SK-N-SH (cell line): ENCODE results near the gene ARAP3. TPM values are rescaled to one million over a fixed set of nuclear protein-coding genes. Genes with fewer than 3 reads are reported as not detected.

Experiments used
- CTCF ChIA-PET: fragments of 300-600, 350-600 bp; formaldehyde crosslinking; extraction: SDS; loops from one replicate; lab custom pipeline; 2021; lab: Yijun Ruan, JAX
- POLR2A ChIA-PET: fragments of 350-600 bp; sonication (Branson Sonifier 250); formaldehyde crosslinking; extraction: SDS; loops from one replicate; lab custom pipeline; 2020; ENCODE audit warnings: antibody characterized with exemption, inconsistent platforms; lab: Yijun Ruan, JAX
- DNase-seq: peaks from one replicate; pipeline ENCODE4 v3.0.0; 2012
- H2AFZ ChIP-seq: fragments of 200-600 bp; sonication (generic); 2 replicates; pipeline ENCODE4 v1.8.1; 2016; ENCODE audit warnings: antibody characterized with exemption, mild to moderate bottlenecking, low read depth
- H3F3A ChIP-seq: fragments of 200-600 bp; sonication (generic); replicated peaks from 2 replicates; pipeline ENCODE3; 2016; ENCODE audit warnings: antibody characterized with exemption, mild to moderate bottlenecking; ENCODE audit not compliant: insufficient read depth
- H3K27ac ChIP-seq, 2 experiments: fragments of 200-500 bp in 1 of 2; fragments of 200-600 bp in 1 of 2; sonication (Bioruptor generic) in 1 of 2; sonication (generic), shearing (Covaris generic) in 1 of 2; 2 replicates each; pipeline versions ENCODE4 v1.5.1 to v1.6.1; 2014 to 2016; ENCODE audit warnings: low read depth in 2 of 2, inconsistent platforms in 1 of 2, low read length in 1 of 2, mild to moderate bottlenecking in 1 of 2, mixed read lengths in 1 of 2
- H3K27me3 ChIP-seq: fragments of 200-600 bp; sonication (generic), shearing (Covaris generic); 2 replicates; pipeline ENCODE4 v1.6.1; 2016; ENCODE audit warnings: mixed run types; ENCODE audit not compliant: insufficient read depth
- H3K36me3 ChIP-seq, 2 experiments: fragments of 200-500 bp in 1 of 2; fragments of 200-600 bp in 1 of 2; sonication (Bioruptor generic) in 1 of 2; sonication (generic) in 1 of 2; replicated peaks in 1 of 2; 2 replicates each; pipeline versions ENCODE3 to v1.5.1; 2014 to 2016; ENCODE audit warnings: low read length in 1 of 2, mild to moderate bottlenecking in 1 of 2; ENCODE audit not compliant: insufficient read depth in 2 of 2, control insufficient read depth in 1 of 2
- H3K4me1 ChIP-seq, 2 experiments: fragments of 200-500 bp in 1 of 2; fragments of 200-600 bp in 1 of 2; sonication (Bioruptor generic) in 1 of 2; sonication (generic), shearing (Covaris generic) in 1 of 2; 2 replicates each; pipeline versions ENCODE4 v1.5.1 to v1.6.1; 2014 to 2016; ENCODE audit warnings: low read depth in 1 of 2, low read length in 1 of 2, mixed run types in 1 of 2; ENCODE audit not compliant: insufficient read depth in 2 of 2, control insufficient read depth in 1 of 2
- H3K4me2 ChIP-seq: fragments of 200-600 bp; sonication (generic), shearing (Covaris generic); 2 replicates; pipeline ENCODE4 v1.6.1; 2017; ENCODE audit warnings: mixed run types
- H3K4me3 ChIP-seq, 2 experiments: fragments of 200-500 bp in 1 of 2; fragments of 200-600 bp in 1 of 2; sonication (Bioruptor generic) in 1 of 2; sonication (generic), shearing (Covaris generic) in 1 of 2; 2 replicates each; pipeline versions ENCODE4 v1.5.1 to v1.8.1; 2014 to 2016; ENCODE audit warnings: low read depth in 2 of 2, inconsistent platforms in 1 of 2, low read length in 1 of 2, mild to moderate bottlenecking in 1 of 2, mixed read lengths in 1 of 2, moderate library complexity in 1 of 2
- H3K79me2 ChIP-seq: fragments of 200-600 bp; sonication (generic); 2 replicates; pipeline ENCODE4 v1.8.1; 2017; ENCODE audit warnings: mild to moderate bottlenecking; ENCODE audit not compliant: insufficient read depth
- H3K9ac ChIP-seq: fragments of 200-600 bp; sonication (generic); 2 replicates; pipeline ENCODE4 v1.6.1; 2017; ENCODE audit warnings: mixed run types
- H3K9me2 ChIP-seq: fragments of 200-600 bp; sonication (generic); 2 replicates; pipeline ENCODE4 v1.6.1; 2017; ENCODE audit warnings: mixed run types
- H3K9me3 ChIP-seq: fragments of 200-600 bp; sonication (generic); 2 replicates; pipeline ENCODE4 v1.6.1; 2017; ENCODE audit warnings: mixed run types, mild to moderate bottlenecking, moderate library complexity
- H4K20me1 ChIP-seq: fragments of 200-600 bp; sonication (generic); 2 replicates; pipeline ENCODE4 v1.6.1; 2017; ENCODE audit warnings: mild to moderate bottlenecking, mixed run types; ENCODE audit not compliant: insufficient read depth
- FOXM1 ChIP-seq: IDR thresholded peaks from 2 replicates; pipeline ENCODE4 v1.4.0; 2012; ENCODE audit warnings: low read depth, mild to moderate bottlenecking
- GABPA ChIP-seq: IDR thresholded peaks from 2 replicates; pipeline ENCODE4 v1.4.0; 2012; ENCODE audit warnings: low read depth, mild to moderate bottlenecking
- MEF2A ChIP-seq: IDR thresholded peaks from 2 replicates; pipeline ENCODE4 v1.4.0; 2012; ENCODE audit warnings: low read depth, borderline replicate concordance
- NFIC ChIP-seq: IDR thresholded peaks from 2 replicates; pipeline ENCODE4 v1.4.0; 2012; ENCODE audit warnings: borderline replicate concordance
- SMC3 ChIP-seq: IDR thresholded peaks from 2 replicates; pipeline ENCODE4 v1.6.1; 2012; ENCODE audit warnings: low read depth, low read length, improper control_type of control experiment
- TAF1 ChIP-seq: IDR thresholded peaks from 2 replicates; pipeline ENCODE4 v1.6.1; 2012; ENCODE audit warnings: low read depth, mild to moderate bottlenecking, low read length, moderate library complexity, borderline replicate concordance
- WGBS: methylation state at CpG from one replicate; pipeline ENCODE4 v1.1.6; 2017; ENCODE audit warnings: low lambda C conversion rate; 5-methylcytosine and 5-hydroxymethylcytosine counted together
- polyA plus RNA-seq, 3 experiments: library from polyadenylated mRNA; depleted of rRNA; stranded (reverse); fragments of >200 nt; gene quantifications; 2 replicates each; pipeline ENCODE4 v1.2.3, GENCODE V29; 2012
- TF ChIP-seq, protein P1 (sequence below): fragments of 150-350 bp; IDR thresholded peaks from 2 replicates; pipeline ENCODE4 v1.6.1; 2016; ENCODE audit warnings: mild to moderate bottlenecking, low read depth, low read length
- TF ChIP-seq, protein P2 (sequence below): IDR thresholded peaks from 2 replicates; pipeline ENCODE4 v1.4.0; 2012; ENCODE audit warnings: low read depth

Gene ARAP3
- polyA plus RNA-seq, 1 of the 3 experiments (the other 2 are of a cell fraction) = 6.5 TPM

DNA sequence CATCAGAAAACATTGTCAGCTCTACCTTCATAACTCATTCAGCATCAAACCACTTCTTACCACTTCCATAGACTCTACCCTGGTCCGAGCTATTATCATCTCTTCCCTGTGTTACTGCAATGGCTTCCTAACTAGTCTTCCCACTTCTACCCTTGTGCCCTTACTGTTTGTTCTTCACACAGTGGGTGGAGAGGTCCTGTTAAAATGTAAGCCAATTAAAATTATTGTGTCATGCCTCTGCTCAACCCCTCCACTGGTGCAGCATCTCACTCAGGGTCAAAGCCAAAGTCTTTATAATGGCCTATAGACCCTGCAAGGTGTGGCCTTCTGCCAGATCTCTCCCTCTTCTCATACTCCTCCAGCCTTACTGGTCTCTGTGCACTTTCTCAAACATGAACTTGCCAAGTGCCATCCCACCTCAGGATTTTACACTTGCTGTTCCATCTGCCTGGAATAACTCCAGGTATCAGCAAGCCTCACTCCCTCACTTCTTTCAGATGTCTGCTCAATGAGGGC lies 22.8 kb upstream of the ARAP3 start:
- ChIA-PET CTCF (interaction anchor here (0.6 to 16.8 kb wide), 7 partner anchors 12 to 256 kb away, joined by 3 to 451 read pairs (median 34); partner anchors contain the start of gene PCDH1), POLR2A (no interaction called here)
- Histone ChIP-seq H3K27ac (no peak overlapping the region), H4K20me1 (no peaks in the 10 kb centered on the region), H3K36me3 (no peaks in the 10 kb centered on the region), H3K9me2 (no peaks in the 10 kb centered on the region), H3K4me1 (peaks cover 0 to 13% of the 10 kb centered on the region in 2 experiments; a peak in 1 of 4 replicates), H3F3A (no peaks in the 10 kb centered on the region), H3K79me2 (no peaks in the 10 kb centered on the region), H3K4me3 (no peak overlapping the region), H3K27me3 (peaks cover 52% of the 10 kb centered on the region), H3K4me2 (no peak overlapping the region), H2AFZ (no peak overlapping the region), H3K9me3 (no peaks in the 10 kb centered on the region), H3K9ac (no peak overlapping the region)
- TF ChIP-seq FOXM1 (no peak), MEF2A (no peak)
- TF ChIP-seq, protein P1, sequence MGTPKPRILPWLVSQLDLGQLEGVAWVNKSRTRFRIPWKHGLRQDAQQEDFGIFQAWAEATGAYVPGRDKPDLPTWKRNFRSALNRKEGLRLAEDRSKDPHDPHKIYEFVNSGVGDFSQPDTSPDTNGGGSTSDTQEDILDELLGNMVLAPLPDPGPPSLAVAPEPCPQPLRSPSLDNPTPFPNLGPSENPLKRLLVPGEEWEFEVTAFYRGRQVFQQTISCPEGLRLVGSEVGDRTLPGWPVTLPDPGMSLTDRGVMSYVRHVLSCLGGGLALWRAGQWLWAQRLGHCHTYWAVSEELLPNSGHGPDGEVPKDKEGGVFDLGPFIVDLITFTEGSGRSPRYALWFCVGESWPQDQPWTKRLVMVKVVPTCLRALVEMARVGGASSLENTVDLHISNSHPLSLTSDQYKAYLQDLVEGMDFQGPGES = no peak
- no peak for DNase-seq
- 32% methylated on average over 1 of the region's 1 CpG for WGBS

DNA sequence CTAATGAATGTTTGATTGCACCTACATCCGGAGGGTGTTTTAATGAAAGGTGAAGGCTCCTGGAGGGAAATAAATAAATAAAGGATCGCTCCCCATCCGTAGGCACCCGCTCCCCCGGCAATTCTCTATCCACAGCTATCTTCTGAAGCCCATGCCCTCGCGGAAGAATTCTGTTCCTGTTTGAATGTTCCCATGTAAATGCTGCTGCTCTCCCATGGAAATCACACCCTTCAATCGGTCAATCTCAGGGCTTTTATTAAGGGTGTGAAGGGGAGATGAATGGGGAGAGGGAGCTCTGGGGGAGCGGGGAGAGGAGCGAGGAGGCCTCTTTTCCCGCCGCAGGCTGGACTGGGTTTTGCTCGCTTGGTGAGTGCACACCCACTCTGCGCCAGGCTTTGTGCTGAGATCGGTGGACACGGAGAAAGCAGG lies 21.1 kb upstream of the ARAP3 start:
- Histone ChIP-seq H3K9me2 (no peaks in the 10 kb centered on the region), H2AFZ (no peak overlapping the region), H3K9me3 (no peaks in the 10 kb centered on the region), H4K20me1 (no peaks in the 10 kb centered on the region), H3K4me3 (no peak overlapping the region), H3K36me3 (no peaks in the 10 kb centered on the region), H3F3A (no peaks in the 10 kb centered on the region), H3K9ac (no peak overlapping the region), H3K79me2 (no peaks in the 10 kb centered on the region), H3K27me3 (peaks cover 69% of the 10 kb centered on the region), H3K27ac (no peak overlapping the region), H3K4me1 (peaks cover 0 to 13% of the 10 kb centered on the region in 2 experiments; a peak in 1 of 4 replicates), H3K4me2 (no peak overlapping the region)
- ChIA-PET POLR2A (interaction anchor here (1.2 kb wide), 1 partner anchor 29 kb away, joined by 3 read pairs; no protein-coding TSS in a partner anchor), CTCF (interaction anchor here (0.7 to 16.8 kb wide), 40 partner anchors 9 to 1180 kb away, joined by 3 to 451 read pairs (median 6); partner anchors contain the start of genes PCDH1 and PCDH12)
- WGBS = 80% methylated on average over 16 of the region's 16 CpGs
- TF ChIP-seq TAF1 = no peak
- TF ChIP-seq, protein P2, sequence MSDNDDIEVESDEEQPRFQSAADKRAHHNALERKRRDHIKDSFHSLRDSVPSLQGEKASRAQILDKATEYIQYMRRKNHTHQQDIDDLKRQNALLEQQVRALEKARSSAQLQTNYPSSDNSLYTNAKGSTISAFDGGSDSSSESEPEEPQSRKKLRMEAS = no peak
- TF ChIP-seq SMC3 = no peak
- no peak for TF ChIP-seq GABPA
- no peak for TF ChIP-seq NFIC
- no peak for DNase-seq
